NB4 (cell line): ENCODE results near the gene SNX25.

Experiments
- MAX ChIP-seq: IDR thresholded peaks from 2 replicates; pipeline ENCODE4 v1.6.1; 2011; ENCODE audit warnings: low read depth, low read length
- MYC ChIP-seq: IDR thresholded peaks from 2 replicates; pipeline ENCODE4 v1.6.1; 2011; ENCODE audit warnings: low read depth, low read length
- POLR2A ChIP-seq: IDR thresholded peaks from 2 replicates; pipeline ENCODE4 v1.6.1; 2011; ENCODE audit warnings: mild to moderate bottlenecking; ENCODE audit not compliant: insufficient read length; ENCODE audit errors: extremely low read depth
- TF ChIP-seq, protein P1 (sequence below): IDR thresholded peaks from one replicate; pipeline ENCODE4 v1.5.1; 2012; ENCODE audit warnings: low read depth, low read length

DNA sequence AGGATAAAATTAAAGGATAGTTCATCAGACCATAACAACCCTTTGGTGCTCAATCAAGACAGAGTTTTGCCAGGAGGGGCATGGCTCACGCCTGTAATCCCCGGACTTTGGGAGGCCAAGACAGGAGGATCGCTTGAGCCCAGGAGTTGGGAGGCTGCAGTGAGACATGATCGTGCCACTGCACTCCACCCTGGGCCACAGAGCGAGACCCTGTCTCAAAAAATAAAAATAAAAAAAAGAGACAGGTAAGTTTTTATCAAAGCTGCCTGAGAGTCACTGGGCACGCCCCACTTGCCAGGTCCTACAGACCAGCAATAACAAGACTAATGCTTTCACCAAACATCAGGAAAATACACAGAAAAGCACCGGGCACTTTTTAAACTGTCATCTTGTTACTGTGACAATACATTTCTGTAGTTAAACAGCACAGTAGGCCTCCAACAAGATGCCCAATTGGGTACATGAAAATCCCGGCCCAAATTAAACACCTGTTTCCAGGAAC lies 6.4 kb upstream of the SNX25 start:
- TF ChIP-seq, protein P1, sequence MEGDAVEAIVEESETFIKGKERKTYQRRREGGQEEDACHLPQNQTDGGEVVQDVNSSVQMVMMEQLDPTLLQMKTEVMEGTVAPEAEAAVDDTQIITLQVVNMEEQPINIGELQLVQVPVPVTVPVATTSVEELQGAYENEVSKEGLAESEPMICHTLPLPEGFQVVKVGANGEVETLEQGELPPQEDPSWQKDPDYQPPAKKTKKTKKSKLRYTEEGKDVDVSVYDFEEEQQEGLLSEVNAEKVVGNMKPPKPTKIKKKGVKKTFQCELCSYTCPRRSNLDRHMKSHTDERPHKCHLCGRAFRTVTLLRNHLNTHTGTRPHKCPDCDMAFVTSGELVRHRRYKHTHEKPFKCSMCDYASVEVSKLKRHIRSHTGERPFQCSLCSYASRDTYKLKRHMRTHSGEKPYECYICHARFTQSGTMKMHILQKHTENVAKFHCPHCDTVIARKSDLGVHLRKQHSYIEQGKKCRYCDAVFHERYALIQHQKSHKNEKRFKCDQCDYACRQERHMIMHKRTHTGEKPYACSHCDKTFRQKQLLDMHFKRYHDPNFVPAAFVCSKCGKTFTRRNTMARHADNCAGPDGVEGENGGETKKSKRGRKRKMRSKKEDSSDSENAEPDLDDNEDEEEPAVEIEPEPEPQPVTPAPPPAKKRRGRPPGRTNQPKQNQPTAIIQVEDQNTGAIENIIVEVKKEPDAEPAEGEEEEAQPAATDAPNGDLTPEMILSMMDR = no peak
- TF ChIP-seq POLR2A (no peak), MAX (no peak), MYC (no peak)
